Measurements from ENCODE around the gene CC2D1A.

The CC2D1A gene

DNA sequence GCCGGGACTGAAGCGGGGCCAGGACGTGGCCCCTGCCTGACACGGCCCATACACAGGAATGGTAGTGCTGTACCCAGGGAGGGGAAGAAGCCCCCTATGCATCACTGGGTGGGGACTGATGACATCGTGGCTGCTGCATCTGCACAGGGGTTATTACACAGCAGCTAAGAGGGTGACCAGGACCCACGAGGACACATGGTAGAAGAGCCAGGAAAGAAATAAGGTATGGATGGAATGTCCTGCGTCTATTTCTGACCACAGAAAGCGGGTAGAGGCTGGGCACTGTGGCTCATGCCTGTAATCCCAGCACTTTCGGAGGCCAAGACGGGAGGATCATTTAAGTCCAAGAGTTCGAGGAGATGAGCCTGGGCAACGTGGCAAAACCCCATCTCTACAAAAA lies 70.4 kb downstream of the CC2D1A start:
- TF ChIP-seq ESRRG (CRISPR knock-in tag; IDR thresholded peaks at IDR 0.05) (no peak), PPARA (CRISPR knock-in tag; IDR thresholded peaks at IDR 0.05; ENCODE audit: borderline replicate concordance) (no peak), ZC3H10 (CRISPR knock-in tag; IDR thresholded peaks at IDR 0.05) (no peak), TOX (CRISPR knock-in tag; IDR thresholded peaks at IDR 0.05; ENCODE audit: borderline replicate concordance) (no peak), ZNF565 (CRISPR knock-in tag; conservative IDR thresholded peaks at IDR 0.05; ENCODE audit: low read depth) (no peak), ZNF70 (CRISPR knock-in tag; IDR thresholded peaks at IDR 0.05) (no peak), BACH2 (CRISPR knock-in tag; IDR thresholded peaks at IDR 0.05; ENCODE audit: borderline replicate concordance) (no peak), ISL1 (CRISPR knock-in tag; IDR thresholded peaks at IDR 0.05) (no peak), OSR1 (CRISPR knock-in tag; IDR thresholded peaks at IDR 0.05) (no peak), ZFP3 (CRISPR knock-in tag; IDR thresholded peaks at IDR 0.05) (no peak), SNAI2 (CRISPR knock-in tag; IDR thresholded peaks at IDR 0.05) (no peak), GLIS3 (CRISPR knock-in tag; IDR thresholded peaks at IDR 0.05) (no peak), ZFP30 (CRISPR knock-in tag; IDR thresholded peaks at IDR 0.05) (no peak)
- TF ChIP-seq, protein P1, sequence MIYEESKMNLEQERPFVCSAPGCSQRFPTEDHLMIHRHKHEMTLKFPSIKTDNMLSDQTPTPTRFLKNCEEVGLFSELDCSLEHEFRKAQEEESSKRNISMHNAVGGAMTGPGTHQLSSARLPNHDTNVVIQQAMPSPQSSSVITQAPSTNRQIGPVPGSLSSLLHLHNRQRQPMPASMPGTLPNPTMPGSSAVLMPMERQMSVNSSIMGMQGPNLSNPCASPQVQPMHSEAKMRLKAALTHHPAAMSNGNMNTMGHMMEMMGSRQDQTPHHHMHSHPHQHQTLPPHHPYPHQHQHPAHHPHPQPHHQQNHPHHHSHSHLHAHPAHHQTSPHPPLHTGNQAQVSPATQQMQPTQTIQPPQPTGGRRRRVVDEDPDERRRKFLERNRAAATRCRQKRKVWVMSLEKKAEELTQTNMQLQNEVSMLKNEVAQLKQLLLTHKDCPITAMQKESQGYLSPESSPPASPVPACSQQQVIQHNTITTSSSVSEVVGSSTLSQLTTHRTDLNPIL (CRISPR knock-in tag; IDR thresholded peaks at IDR 0.05; ENCODE audit: low read depth): no peak
- TF ChIP-seq, protein P2, sequence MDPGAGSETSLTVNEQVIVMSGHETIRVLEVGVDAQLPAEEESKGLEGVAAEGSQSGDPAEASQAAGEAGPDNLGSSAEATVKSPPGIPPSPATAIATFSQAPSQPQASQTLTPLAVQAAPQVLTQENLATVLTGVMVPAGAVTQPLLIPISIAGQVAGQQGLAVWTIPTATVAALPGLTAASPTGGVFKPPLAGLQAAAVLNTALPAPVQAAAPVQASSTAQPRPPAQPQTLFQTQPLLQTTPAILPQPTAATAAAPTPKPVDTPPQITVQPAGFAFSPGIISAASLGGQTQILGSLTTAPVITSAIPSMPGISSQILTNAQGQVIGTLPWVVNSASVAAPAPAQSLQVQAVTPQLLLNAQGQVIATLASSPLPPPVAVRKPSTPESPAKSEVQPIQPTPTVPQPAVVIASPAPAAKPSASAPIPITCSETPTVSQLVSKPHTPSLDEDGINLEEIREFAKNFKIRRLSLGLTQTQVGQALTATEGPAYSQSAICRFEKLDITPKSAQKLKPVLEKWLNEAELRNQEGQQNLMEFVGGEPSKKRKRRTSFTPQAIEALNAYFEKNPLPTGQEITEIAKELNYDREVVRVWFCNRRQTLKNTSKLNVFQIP (CRISPR knock-in tag; IDR thresholded peaks at IDR 0.05; ENCODE audit: borderline replicate concordance, low read depth): no peak
- TF ChIP-seq, protein P3, sequence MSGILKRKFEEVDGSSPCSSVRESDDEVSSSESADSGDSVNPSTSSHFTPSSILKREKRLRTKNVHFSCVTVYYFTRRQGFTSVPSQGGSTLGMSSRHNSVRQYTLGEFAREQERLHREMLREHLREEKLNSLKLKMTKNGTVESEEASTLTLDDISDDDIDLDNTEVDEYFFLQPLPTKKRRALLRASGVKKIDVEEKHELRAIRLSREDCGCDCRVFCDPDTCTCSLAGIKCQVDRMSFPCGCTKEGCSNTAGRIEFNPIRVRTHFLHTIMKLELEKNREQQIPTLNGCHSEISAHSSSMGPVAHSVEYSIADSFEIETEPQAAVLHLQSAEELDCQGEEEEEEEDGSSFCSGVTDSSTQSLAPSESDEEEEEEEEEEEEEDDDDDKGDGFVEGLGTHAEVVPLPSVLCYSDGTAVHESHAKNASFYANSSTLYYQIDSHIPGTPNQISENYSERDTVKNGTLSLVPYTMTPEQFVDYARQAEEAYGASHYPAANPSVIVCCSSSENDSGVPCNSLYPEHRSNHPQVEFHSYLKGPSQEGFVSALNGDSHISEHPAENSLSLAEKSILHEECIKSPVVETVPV (CRISPR knock-in tag; IDR thresholded peaks at IDR 0.05): no peak
- ATAC-seq: no peak

DNA sequence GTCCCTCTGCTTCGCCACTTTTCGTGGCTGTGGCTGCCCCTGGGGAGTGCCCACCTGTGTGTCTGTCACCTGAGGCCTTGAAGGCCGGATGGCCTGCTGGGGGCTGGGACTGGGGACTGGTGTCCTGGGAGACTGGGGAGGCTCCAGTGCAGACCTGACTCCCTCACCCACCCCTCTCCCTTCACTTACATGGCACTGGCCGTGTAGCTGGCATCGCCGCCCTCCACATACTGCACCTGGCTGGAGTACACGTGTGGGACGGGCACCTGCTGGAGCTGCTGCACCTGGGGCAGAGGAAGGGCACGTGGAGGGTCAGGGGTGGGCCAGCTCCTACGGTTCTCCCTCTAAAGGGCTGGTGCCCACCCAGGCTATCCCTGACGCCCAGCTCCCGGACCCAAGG lies 71.8 kb downstream of the CC2D1A start:
- TF ChIP-seq ARNTL (CRISPR knock-in tag; IDR thresholded peaks at IDR 0.05; ENCODE audit: borderline replicate concordance, low read depth) (no peak), PPARA (CRISPR knock-in tag; IDR thresholded peaks at IDR 0.05; ENCODE audit: borderline replicate concordance) (no peak), ZNF8 (CRISPR knock-in tag; IDR thresholded peaks at IDR 0.05) (no peak), CSDC2 (CRISPR knock-in tag; IDR thresholded peaks at IDR 0.05) (no peak), BACH2 (CRISPR knock-in tag; IDR thresholded peaks at IDR 0.05; ENCODE audit: borderline replicate concordance) (no peak), TOX (CRISPR knock-in tag; IDR thresholded peaks at IDR 0.05; ENCODE audit: borderline replicate concordance) (no peak), ZFP3 (CRISPR knock-in tag; IDR thresholded peaks at IDR 0.05) (no peak)
- TF ChIP-seq, protein P4, sequence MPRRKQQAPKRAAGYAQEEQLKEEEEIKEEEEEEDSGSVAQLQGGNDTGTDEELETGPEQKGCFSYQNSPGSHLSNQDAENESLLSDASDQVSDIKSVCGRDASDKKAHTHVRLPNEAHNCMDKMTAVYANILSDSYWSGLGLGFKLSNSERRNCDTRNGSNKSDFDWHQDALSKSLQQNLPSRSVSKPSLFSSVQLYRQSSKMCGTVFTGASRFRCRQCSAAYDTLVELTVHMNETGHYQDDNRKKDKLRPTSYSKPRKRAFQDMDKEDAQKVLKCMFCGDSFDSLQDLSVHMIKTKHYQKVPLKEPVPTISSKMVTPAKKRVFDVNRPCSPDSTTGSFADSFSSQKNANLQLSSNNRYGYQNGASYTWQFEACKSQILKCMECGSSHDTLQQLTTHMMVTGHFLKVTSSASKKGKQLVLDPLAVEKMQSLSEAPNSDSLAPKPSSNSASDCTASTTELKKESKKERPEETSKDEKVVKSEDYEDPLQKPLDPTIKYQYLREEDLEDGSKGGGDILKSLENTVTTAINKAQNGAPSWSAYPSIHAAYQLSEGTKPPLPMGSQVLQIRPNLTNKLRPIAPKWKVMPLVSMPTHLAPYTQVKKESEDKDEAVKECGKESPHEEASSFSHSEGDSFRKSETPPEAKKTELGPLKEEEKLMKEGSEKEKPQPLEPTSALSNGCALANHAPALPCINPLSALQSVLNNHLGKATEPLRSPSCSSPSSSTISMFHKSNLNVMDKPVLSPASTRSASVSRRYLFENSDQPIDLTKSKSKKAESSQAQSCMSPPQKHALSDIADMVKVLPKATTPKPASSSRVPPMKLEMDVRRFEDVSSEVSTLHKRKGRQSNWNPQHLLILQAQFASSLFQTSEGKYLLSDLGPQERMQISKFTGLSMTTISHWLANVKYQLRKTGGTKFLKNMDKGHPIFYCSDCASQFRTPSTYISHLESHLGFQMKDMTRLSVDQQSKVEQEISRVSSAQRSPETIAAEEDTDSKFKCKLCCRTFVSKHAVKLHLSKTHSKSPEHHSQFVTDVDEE (CRISPR knock-in tag; IDR thresholded peaks at IDR 0.05): no peak
- no peak for ATAC-seq

DNA sequence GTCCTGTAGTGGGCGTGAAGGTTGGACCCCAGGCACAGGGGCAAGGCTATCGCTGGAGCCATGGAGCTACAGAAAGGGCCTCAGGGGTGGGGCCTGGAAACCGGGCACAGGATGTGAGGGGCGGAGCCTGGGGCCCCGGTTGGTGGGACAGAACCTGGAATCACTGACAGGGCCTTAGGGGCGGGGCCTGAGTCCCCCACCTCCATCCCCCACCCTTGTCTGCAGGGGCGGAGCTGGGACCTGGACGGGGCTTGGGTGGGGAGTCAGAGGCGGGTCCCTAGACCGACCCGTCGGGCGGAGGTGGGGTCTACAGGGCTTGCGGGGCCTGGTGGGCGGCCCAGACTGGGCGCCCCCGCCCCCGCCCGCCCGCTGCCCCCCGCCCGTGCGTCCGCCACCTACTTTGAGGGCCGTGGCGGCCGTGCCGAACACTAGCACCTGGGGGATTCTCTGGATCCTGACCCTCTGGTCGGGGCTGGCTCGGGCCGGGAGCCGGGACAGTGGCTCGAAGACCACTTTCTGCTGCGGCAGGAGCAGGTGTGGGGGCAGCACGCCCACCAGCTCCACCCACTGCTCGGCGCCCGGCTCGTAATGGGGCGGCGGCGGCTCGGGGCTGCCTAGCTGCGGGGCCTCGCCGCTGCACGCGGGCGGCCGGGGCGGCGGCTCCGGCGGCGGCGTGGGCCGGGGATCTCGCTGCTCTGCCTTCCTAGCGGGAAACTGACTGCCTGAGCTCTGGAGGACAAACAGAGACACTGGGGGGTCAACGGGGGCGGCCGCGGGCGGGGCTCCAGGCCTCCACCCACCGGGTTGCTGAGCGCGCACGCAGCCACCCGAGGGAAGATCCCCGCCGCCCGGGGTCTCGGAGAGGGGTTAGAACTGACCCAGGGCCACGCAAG lies 72.6 kb downstream of the CC2D1A start:
- TF ChIP-seq, protein P5, sequence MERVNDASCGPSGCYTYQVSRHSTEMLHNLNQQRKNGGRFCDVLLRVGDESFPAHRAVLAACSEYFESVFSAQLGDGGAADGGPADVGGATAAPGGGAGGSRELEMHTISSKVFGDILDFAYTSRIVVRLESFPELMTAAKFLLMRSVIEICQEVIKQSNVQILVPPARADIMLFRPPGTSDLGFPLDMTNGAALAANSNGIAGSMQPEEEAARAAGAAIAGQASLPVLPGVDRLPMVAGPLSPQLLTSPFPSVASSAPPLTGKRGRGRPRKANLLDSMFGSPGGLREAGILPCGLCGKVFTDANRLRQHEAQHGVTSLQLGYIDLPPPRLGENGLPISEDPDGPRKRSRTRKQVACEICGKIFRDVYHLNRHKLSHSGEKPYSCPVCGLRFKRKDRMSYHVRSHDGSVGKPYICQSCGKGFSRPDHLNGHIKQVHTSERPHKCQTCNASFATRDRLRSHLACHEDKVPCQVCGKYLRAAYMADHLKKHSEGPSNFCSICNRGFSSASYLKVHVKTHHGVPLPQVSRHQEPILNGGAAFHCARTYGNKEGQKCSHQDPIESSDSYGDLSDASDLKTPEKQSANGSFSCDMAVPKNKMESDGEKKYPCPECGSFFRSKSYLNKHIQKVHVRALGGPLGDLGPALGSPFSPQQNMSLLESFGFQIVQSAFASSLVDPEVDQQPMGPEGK (CRISPR knock-in tag; IDR thresholded peaks at IDR 0.05; ENCODE audit: borderline replicate concordance): no peak
- TF ChIP-seq CSDC2 (CRISPR knock-in tag; IDR thresholded peaks at IDR 0.05): no peak
- no peak for TF ChIP-seq ZFP3 (CRISPR knock-in tag; IDR thresholded peaks at IDR 0.05)
- TF ChIP-seq ARNTL (CRISPR knock-in tag; IDR thresholded peaks at IDR 0.05; ENCODE audit: borderline replicate concordance, low read depth): no peak
- TF ChIP-seq ZFP30 (CRISPR knock-in tag; IDR thresholded peaks at IDR 0.05): no peak
- TF ChIP-seq BACH2 (CRISPR knock-in tag; IDR thresholded peaks at IDR 0.05; ENCODE audit: borderline replicate concordance): no peak
- no peak for TF ChIP-seq RARB (CRISPR knock-in tag; IDR thresholded peaks at IDR 0.05)
- ATAC-seq: no peak; the same call in 2 of the 3 replicates
